OCI-LY7 (cell line): ENCODE results near the gene CFAP68. TPM values are rescaled to one million over a fixed set of nuclear protein-coding genes. Genes with fewer than 3 reads are reported as not detected.

ENCODE experiments used
- BruUV-seq: library from RNA; stranded (reverse); fragments of 400-500 nt; replicated peaks from 2 replicates; lab custom pipeline; 2021; lab: Mats Ljungman, UMichigan
- CTCF ChIA-PET: fragments of 300-600 bp; sonication (Branson Sonifier 250); formaldehyde crosslinking; loops from one replicate; lab custom pipeline; 2022; ENCODE audit warnings: antibody characterized with exemption; ENCODE audit not compliant: unreplicated experiment; lab: Charles Lee
- POLR2A ChIA-PET: fragments of 300-600 bp; sonication (Branson Sonifier 250); formaldehyde crosslinking; loops from one replicate; lab custom pipeline; 2022; ENCODE audit warnings: antibody characterized with exemption; lab: Charles Lee
- DNase-seq: peaks from one replicate; pipeline ENCODE4 v3.0.0-alpha.2; 2015; ENCODE audit warnings: low spot score
- H2AFZ ChIP-seq: fragments of 200-600 bp; sonication (generic), shearing (Covaris generic); 2 replicates; pipeline ENCODE4 v1.6.1; 2014; ENCODE audit warnings: mild to moderate bottlenecking, antibody characterized with exemption, low read length, moderate library complexity
- H3K27ac ChIP-seq: fragments of 200-600 bp; sonication (generic); 2 replicates; pipeline ENCODE4 v1.5.1; 2014; ENCODE audit warnings: mixed run types, low read depth, mild to moderate bottlenecking, moderate library complexity, low read length, inconsistent platforms; ENCODE audit not compliant: poor library complexity, severe bottlenecking
- H3K36me3 ChIP-seq: fragments of 200-600 bp; sonication (generic); 2 replicates; pipeline ENCODE4 v1.6.1; 2014; ENCODE audit warnings: mild to moderate bottlenecking, antibody characterized with exemption, low read length, moderate library complexity, mixed read lengths; ENCODE audit not compliant: insufficient read depth
- H3K4me1 ChIP-seq: fragments of 200-600 bp; sonication (generic); 2 replicates; pipeline ENCODE4 v1.5.1; 2014; ENCODE audit warnings: mild to moderate bottlenecking, low read length; ENCODE audit not compliant: insufficient read depth, poor library complexity, severe bottlenecking
- H3K4me2 ChIP-seq: fragments of 200-600 bp; sonication (generic); 2 replicates; pipeline ENCODE4 v1.6.1; 2014; ENCODE audit warnings: mild to moderate bottlenecking, low read length
- H3K4me3 ChIP-seq: fragments of 200-600 bp; sonication (generic); 2 replicates; pipeline ENCODE4 v1.5.1; 2014; ENCODE audit warnings: mild to moderate bottlenecking, low read depth, low read length; ENCODE audit not compliant: poor library complexity, severe bottlenecking
- H3K79me2 ChIP-seq: fragments of 200-600 bp; sonication (generic); 2 replicates; pipeline ENCODE4 v1.6.1; 2016; ENCODE audit warnings: low read depth, mild to moderate bottlenecking, low read length, moderate library complexity, mixed read lengths; ENCODE audit not compliant: insufficient read depth
- H3K9me2 ChIP-seq: fragments of 200-600 bp; sonication (generic); 2 replicates; pipeline ENCODE4 v1.6.1; 2016; ENCODE audit warnings: mild to moderate bottlenecking, low read length, mixed read lengths; ENCODE audit not compliant: insufficient read depth
- H3K9me3 ChIP-seq: fragments of 200-600 bp; sonication (generic); 2 replicates; pipeline ENCODE4 v1.6.1; 2014; ENCODE audit warnings: mild to moderate bottlenecking, mixed run types, low read length, mixed read lengths
- H4K20me1 ChIP-seq: fragments of 200-600 bp; sonication (generic); 2 replicates; pipeline ENCODE4 v1.6.1; 2014; ENCODE audit warnings: mild to moderate bottlenecking, antibody characterized with exemption, low read length, moderate library complexity, mixed read lengths; ENCODE audit not compliant: insufficient read depth
- CTCF ChIP-seq: fragments of 200-600 bp; sonication (generic); conservative IDR thresholded peaks from 2 replicates; pipeline ENCODE4 v1.5.1; 2014; ENCODE audit warnings: mild to moderate bottlenecking, antibody characterized with exemption, low read length, moderate library complexity, mixed read lengths
- EZH2phosphoT487 ChIP-seq: fragments of 200-600 bp; sonication (generic); IDR thresholded peaks from 2 replicates; pipeline ENCODE4 v1.6.1; 2018; ENCODE audit warnings: low read depth, borderline replicate concordance, mild to moderate bottlenecking, mixed run types, antibody characterized with exemption, low read length, moderate library complexity, mixed read lengths
- intact Hi-C: fragments of 100-400 bp; cut with micrococcal nuclease; formaldehyde crosslinking; loops from one replicate; pipeline ENCODE4 v1.10.0; 2022; ENCODE audit not compliant: unreplicated experiment
- total RNA-seq, 2 experiments: library from RNA; depleted of rRNA in 1 of 2; stranded (reverse); fragments of >200 nt in 1 of 2; shearing (Covaris generic) in 1 of 2; gene quantifications; 2 replicates each; pipeline ENCODE4 v1.2.3, GENCODE V29; 2014 to 2022

CFAP68 gene
- total RNA-seq, 2 experiments from 2014 or later, result 17.3 to 22.4 TPM

GRCh38 chr11:111851636-111852035 lies 27.7 kb upstream of the CFAP68 start:
- no peaks in the 10 kb centered on the region for H3K79me2 ChIP-seq
- H3K36me3 ChIP-seq, result peaks cover 38% of the 10 kb centered on the region
- H3K4me2 ChIP-seq, result no peak overlapping the region
- intact Hi-C loops, result no loop called here
- TF ChIP-seq CTCF (peak; percentile 74), EZH2phosphoT487 (no peak)
- ChIA-PET CTCF (no interaction called here), POLR2A (interaction anchor here (0.5 to 1.4 kb wide), 5 partner anchors 9 to 257 kb away, joined by 3 to 11 read pairs (median 3); no protein-coding TSS in a partner anchor)
- BruUV-seq, result no TSS peak
- no peaks in the 10 kb centered on the region for H3K9me2 ChIP-seq
- H3K9me3 ChIP-seq, result no peaks in the 10 kb centered on the region
- no peak overlapping the region for H3K27ac ChIP-seq
- peak; percentile 15 for DNase-seq
- no peak overlapping the region for H3K4me3 ChIP-seq
- no peak overlapping the region for H2AFZ ChIP-seq
- H4K20me1 ChIP-seq, result no peaks in the 10 kb centered on the region
- H3K4me1 ChIP-seq, result no peaks in the 10 kb centered on the region

- no peaks in the 10 kb centered on the region for H3K4me1 ChIP-seq
- intact Hi-C loops, result no loop called here
- no peak overlapping the region for H3K27ac ChIP-seq
- H3K9me2 ChIP-seq, result no peaks in the 10 kb centered on the region
- no peaks in the 10 kb centered on the region for H3K9me3 ChIP-seq
- H3K4me3 ChIP-seq, result no peak overlapping the region
- H3K4me2 ChIP-seq, result no peak overlapping the region
- POLR2A ChIA-PET, result interaction anchor here (0.6 to 1.4 kb wide), 4 partner anchors 9 to 37 kb away, joined by 3 to 11 read pairs (median 3); no protein-coding TSS in a partner anchor
- H4K20me1 ChIP-seq, result no peaks in the 10 kb centered on the region
- no peak for DNase-seq
- H3K36me3 ChIP-seq, result peaks cover 40% of the 10 kb centered on the region
- BruUV-seq, result no TSS peak
- no peak overlapping the region for H2AFZ ChIP-seq
- no peak for TF ChIP-seq CTCF
- H3K79me2 ChIP-seq, result no peaks in the 10 kb centered on the region
- CTCF ChIA-PET, result no interaction called here
Observed at GRCh38 chr11:111852103-111852502, 27.2 kb upstream of the CFAP68 start.

GRCh38 chr11:111855506-111855905 lies 23.8 kb upstream of the CFAP68 start:
- Histone ChIP-seq H2AFZ (no peak overlapping the region), H3K4me1 (no peaks in the 10 kb centered on the region), H3K79me2 (no peaks in the 10 kb centered on the region), H3K9me3 (no peaks in the 10 kb centered on the region), H3K9me2 (no peaks in the 10 kb centered on the region), H3K36me3 (peaks cover 55% of the 10 kb centered on the region), H3K4me2 (no peak overlapping the region), H3K4me3 (no peak overlapping the region), H4K20me1 (no peaks in the 10 kb centered on the region), H3K27ac (no peak overlapping the region)
- DNase-seq, result no peak
- ChIA-PET CTCF (no interaction called here), POLR2A (no interaction called here)
- TF ChIP-seq EZH2phosphoT487, result no peak
- no peak for TF ChIP-seq CTCF
- intact Hi-C loops, result no loop called here
- no TSS peak for BruUV-seq
